Measurements from ENCODE around the gene SREBF1. TPM values are rescaled to one million over a fixed set of nuclear protein-coding genes. Genes with fewer than 3 reads are reported as not detected.
A peak's percentile ranks its signal among the peaks of the same experiment; 100 is the strongest.

SREBF1 gene
- total and polyA plus RNA-seq, 10 of the 15 experiments (the other 5 are each of a cell fraction or from before 2014, with no cell fraction given), result 1.4 to 84.6 (median 20.4) TPM

- H3K27me3 ChIP-seq (replicated peaks in 1 of 2; ENCODE audit: control insufficient read depth in 2 of 2, insufficient read depth in 2 of 2, low read length in 1 of 2), result no peaks in the 10 kb centered on the region
- ATAC-seq (peak; percentile 99), FAIRE-seq (peak; percentile 91), DNase-seq (ENCODE audit: low read depth, low spot score) (no peak)
- ChIA-PET CTCF (interaction anchor here (0.7 to 10.6 kb wide), 16 partner anchors 11 to 183 kb away, joined by 3 to 86 read pairs (median 6); no protein-coding TSS in a partner anchor), RAD21 (ENCODE audit: unreplicated experiment) (interaction anchor here (1.0 to 2.5 kb wide), 11 partner anchors 40 to 180 kb away, joined by 3 to 14 read pairs (median 5); no protein-coding TSS in a partner anchor), POLR2A (interaction anchor here (0.5 kb wide), 1 partner anchor 37 kb away, joined by 3 read pairs; no protein-coding TSS in a partner anchor), SMC1A (ENCODE audit: uncharacterized antibody, unreplicated experiment) (interaction anchor here (0.6 to 3.8 kb wide), 10 partner anchors 9 to 188 kb away, joined by 3 to 22 read pairs (median 3); no protein-coding TSS in a partner anchor)
- intact Hi-C loops (cut with micrococcal nuclease; ENCODE audit: unreplicated experiment) (loop anchor here (1.0 to 5.0 kb wide), 4 partner anchors 48 to 179 kb away; partner anchors contain the start of gene RAI1), in situ Hi-C loops (cut with MboI) (loop anchor here (5.0 to 10.0 kb wide), 3 partner anchors 48 to 505 kb away; no protein-coding TSS in a partner anchor)
- no peak overlapping the region for H3K27ac ChIP-seq (ENCODE audit: control insufficient read depth, insufficient read depth)
- H3K9ac ChIP-seq (ENCODE audit: control insufficient read depth, insufficient read depth, low read length), result no peak overlapping the region
- H3K4me1 ChIP-seq (ENCODE audit: control insufficient read depth, insufficient read depth, low read length), result no peaks in the 10 kb centered on the region
- H3K79me2 ChIP-seq (ENCODE audit: control insufficient read depth, insufficient read depth, low read length), result no peaks in the 10 kb centered on the region
- no peaks in the 10 kb centered on the region for H3K9me3 ChIP-seq (replicated peaks; ENCODE audit: control insufficient read depth, insufficient read depth, low read length)
- H4K20me1 ChIP-seq (ENCODE audit: control insufficient read depth, insufficient read depth), result no peaks in the 10 kb centered on the region; the same call in 1 of the 2 replicates
- BruUV-seq (replicated peaks), result TSS peak; percentile 29
- no peak overlapping the region for H3K4me2 ChIP-seq (ENCODE audit: control insufficient read depth, insufficient read depth)
- 44% methylated on average over 9 of the region's 9 CpGs for WGBS (ENCODE audit: insufficient coverage, insufficient replicate concordance, low lambda C conversion rate, missing lambda C conversion rate)
- no peak overlapping the region for H2AFZ ChIP-seq (ENCODE audit: control insufficient read depth, low read depth, low read length)
- H3K4me3 ChIP-seq, result no peak overlapping the region
- no peaks in the 10 kb centered on the region for H3K36me3 ChIP-seq (ENCODE audit: control insufficient read depth in 2 of 2, insufficient read depth in 2 of 2, low read length in 1 of 2)
- TF ChIP-seq KLF5 (IDR thresholded peaks at IDR 0.05; ENCODE audit: partially characterized antibody), result no peak
- TF ChIP-seq IKZF1 (conservative IDR thresholded peaks at IDR 0.05), result peak; percentile 19; the same call in 1 of the 2 replicates
- no peak for TF ChIP-seq SRF (IDR thresholded peaks at IDR 0.05; ENCODE audit: low read depth in 2 of 2, low read length in 2 of 2)
- no peak for TF ChIP-seq ZBED1 (IDR thresholded peaks at IDR 0.05; ENCODE audit: borderline replicate concordance)
- 0 out of 2 replicates have a peak, but pooled peaks have one; percentile 16 for TF ChIP-seq EED (IDR thresholded peaks at IDR 0.05; ENCODE audit: low read depth)
- TF ChIP-seq BACH1 (IDR thresholded peaks at IDR 0.05; ENCODE audit: borderline replicate concordance), result no peak
- no peak for TF ChIP-seq ATF2 (IDR thresholded peaks at IDR 0.05; ENCODE audit: low read length)
- TF ChIP-seq MTA3 (IDR thresholded peaks at IDR 0.05; ENCODE audit: borderline replicate concordance, low read length), result no peak
- 0 out of 2 replicates have a peak, but pooled peaks have one; percentile 44 for TF ChIP-seq TBL1XR1 (IDR thresholded peaks at IDR 0.05; ENCODE audit: low read depth, low read length)
- no peak for TF ChIP-seq ZNF24 (IDR thresholded peaks at IDR 0.05)
- no peak for TF ChIP-seq HDAC2 (IDR thresholded peaks at IDR 0.05)
- TF ChIP-seq CBX3 (IDR thresholded peaks at IDR 0.05; ENCODE audit: borderline replicate concordance, low read depth), result no peak
- no peak for TF ChIP-seq BCL11A (IDR thresholded peaks at IDR 0.05; ENCODE audit: low read depth, low read length)
- TF ChIP-seq RAD21 (IDR thresholded peaks at IDR 0.05; ENCODE audit: insufficient read depth, low read depth, low read length), result peak; percentile 96
- no peak for TF ChIP-seq ZNF384 (IDR thresholded peaks at IDR 0.05; ENCODE audit: borderline replicate concordance, low read depth, low read length)
- TF ChIP-seq SMC3 (IDR thresholded peaks at IDR 0.05; ENCODE audit: borderline replicate concordance, low read length), result peak; percentile 99
- no peak for TF ChIP-seq ZNF622 (IDR thresholded peaks at IDR 0.05)
- no peak for TF ChIP-seq EP300 (IDR thresholded peaks at IDR 0.05; ENCODE audit: borderline replicate concordance in 1 of 2, control insufficient read depth in 1 of 2, low read depth in 2 of 2, low read length in 2 of 2)
- TF ChIP-seq CTCF (IDR thresholded peaks at IDR 0.05 in 2 of 3, conservative IDR thresholded peaks at IDR 0.05 in 1 of 3; ENCODE audit: control insufficient read depth in 2 of 3, extremely low read depth in 1 of 3, insufficient read depth in 1 of 3, low read depth in 3 of 3, low read length in 3 of 3), result peak; percentile 98; a peak in 5 of 6 replicates
- TF ChIP-seq CHD1 (IDR thresholded peaks at IDR 0.05; ENCODE audit: low read depth, low read length), result no peak
- no peak for TF ChIP-seq STAT3 (IDR thresholded peaks at IDR 0.05; ENCODE audit: low read depth, low read length)
- no peak for TF ChIP-seq POLR2AphosphoS5 (IDR thresholded peaks at IDR 0.05; ENCODE audit: low read length)
Observed at GRCh38 chr17:17859909-17860765, 23.4 kb upstream of the SREBF1 start.

All from GM12878 (cell line).